H1 (cell line): ENCODE measurements around the gene ECE2. TPM values are rescaled to one million over a fixed set of nuclear protein-coding genes. Genes with fewer than 3 reads are reported as not detected.
A peak's percentile ranks its signal among the peaks of the same experiment; 100 is the strongest.

ENCODE experiments used
- CTCF ChIA-PET: fragments of 300-600 bp; sonication (Branson Sonifier 250); formaldehyde crosslinking; loops from one replicate; lab custom pipeline; 2021; ENCODE audit not compliant: partially characterized antibody; lab: Charles Lee
- POLR2A ChIA-PET: fragments of 300-600 bp; sonication (Branson Sonifier 250); formaldehyde crosslinking; loops from one replicate; lab custom pipeline; 2021; ENCODE audit warnings: inconsistent platforms; ENCODE audit not compliant: partially characterized antibody; lab: Charles Lee
- DNase-seq, 2 experiments: peaks; one replicate each; pipeline versions ENCODE4 v3.0.0 to v3.0.0-alpha.2; 2010 to 2022; ENCODE audit warnings: low spot score in 2 of 2, low read depth in 1 of 2, mixed read lengths in 1 of 2
- FAIRE-seq: peaks from 2 replicates; lab custom pipeline; 2011; peaks lifted over from hg19 to GRCh38; lab: Jason Lieb, UNC
- H2AFZ ChIP-seq: 2 replicates; pipeline ENCODE4 v1.8.1; 2012; ENCODE audit warnings: low read length, inconsistent platforms
- H2AK5ac ChIP-seq: 2 replicates; pipeline ENCODE4 v1.6.1; 2013; ENCODE audit warnings: low read depth, low read length
- H2BK120ac ChIP-seq: replicated peaks from 2 replicates; pipeline ENCODE3; 2013; ENCODE audit warnings: low read depth, low read length, inconsistent platforms
- H2BK12ac ChIP-seq: 2 replicates; pipeline ENCODE4 v1.6.1; 2013; ENCODE audit warnings: low read depth, low read length
- H2BK15ac ChIP-seq: 2 replicates; pipeline ENCODE4 v1.6.1; 2013; ENCODE audit warnings: low read length
- H2BK20ac ChIP-seq: 2 replicates; pipeline ENCODE4 v1.6.1; 2013; ENCODE audit warnings: low read length
- H2BK5ac ChIP-seq: 2 replicates; pipeline ENCODE4 v1.6.1; 2013; ENCODE audit warnings: low read depth, low read length
- H3K14ac ChIP-seq: 2 replicates; pipeline ENCODE4 v1.6.1; 2013; ENCODE audit warnings: inconsistent platforms; ENCODE audit not compliant: insufficient read length
- H3K18ac ChIP-seq: 2 replicates; pipeline ENCODE4 v1.6.1; 2013; ENCODE audit warnings: low read length; ENCODE audit errors: extremely low read depth
- H3K23ac ChIP-seq: 2 replicates; pipeline ENCODE4 v1.6.1; 2013; ENCODE audit warnings: inconsistent platforms; ENCODE audit not compliant: insufficient read length
- H3K23me2 ChIP-seq: 2 replicates; pipeline ENCODE4 v1.6.1; 2013; ENCODE audit warnings: low read depth, low read length
- H3K27ac ChIP-seq: 2 replicates; pipeline ENCODE4 v1.6.1; 2011; ENCODE audit warnings: low read depth, low read length, inconsistent platforms
- H3K27me3 ChIP-seq, 4 experiments: replicated peaks in 1 of 4; 1 replicate in 1 of 4; 2 replicates in 3 of 4; pipeline versions ENCODE4 v1.6.1 to v1.8.1; 2011 to 2013; ENCODE audit warnings: low read length in 3 of 4, mild to moderate bottlenecking in 3 of 4, inconsistent platforms in 2 of 4, mixed read lengths in 2 of 4, moderate library complexity in 1 of 4; ENCODE audit not compliant: control insufficient read depth in 3 of 4, insufficient read depth in 3 of 4; ENCODE audit errors: extremely low read depth in 1 of 4
- H3K36me3 ChIP-seq, 4 experiments: 2 replicates each; pipeline versions ENCODE4 v1.6.1 to v1.8.1; 2011 to 2013; ENCODE audit warnings: mild to moderate bottlenecking in 4 of 4, low read length in 3 of 4, moderate library complexity in 2 of 4, control low read depth in 1 of 4, inconsistent platforms in 1 of 4; ENCODE audit not compliant: insufficient read depth in 4 of 4, control insufficient read depth in 2 of 4
- H3K4ac ChIP-seq: replicated peaks from 2 replicates; pipeline ENCODE3; 2013; ENCODE audit warnings: low read length, low read depth, mixed read lengths, inconsistent platforms; ENCODE audit not compliant: insufficient read length
- H3K4me1 ChIP-seq, 4 experiments: replicated peaks in 1 of 4; 1 replicate in 1 of 4; 2 replicates in 3 of 4; pipeline versions ENCODE4 v1.6.1 to v1.8.1; 2011 to 2013; ENCODE audit warnings: low read length in 3 of 4, inconsistent platforms in 2 of 4, mixed read lengths in 1 of 4; ENCODE audit not compliant: insufficient read depth in 4 of 4, control insufficient read depth in 3 of 4
- H3K4me2 ChIP-seq, 2 experiments: 2 replicates each; pipeline versions ENCODE4 v1.6.1 to v1.8.1; 2011 to 2013; ENCODE audit warnings: low read depth in 2 of 2, low read length in 2 of 2, control low read depth in 1 of 2, inconsistent platforms in 1 of 2, mild to moderate bottlenecking in 1 of 2; ENCODE audit not compliant: insufficient read depth in 1 of 2
- H3K4me3 ChIP-seq, 4 experiments: fragments of 200-600, 300-600 bp in 1 of 4; sonication (generic), shearing (Covaris generic), sonication (Bioruptor Twin) in 1 of 4; 2 replicates each; pipeline versions ENCODE4 v1.5.1 to v1.8.1; 2011 to 2016; ENCODE audit warnings: low read length in 4 of 4, low read depth in 3 of 4, control low read depth in 2 of 4, inconsistent platforms in 2 of 4, mild to moderate bottlenecking in 2 of 4, mixed read lengths in 1 of 4, moderate library complexity in 1 of 4; ENCODE audit not compliant: insufficient read depth in 2 of 4; ENCODE audit errors: extremely low read depth in 1 of 4
- H3K56ac ChIP-seq: replicated peaks from 2 replicates; pipeline ENCODE3; 2013; ENCODE audit warnings: low read depth, mild to moderate bottlenecking, mixed read lengths, low read length, inconsistent platforms; ENCODE audit not compliant: insufficient read length
- H3K79me1 ChIP-seq: 2 replicates; pipeline ENCODE4 v1.6.1; 2013; ENCODE audit warnings: low read depth, low read length, control low read depth
- H3K79me2 ChIP-seq, 2 experiments: 2 replicates each; pipeline versions ENCODE4 v1.6.1 to v1.8.1; 2012 to 2013; ENCODE audit warnings: low read length in 2 of 2, mild to moderate bottlenecking in 2 of 2, inconsistent platforms in 1 of 2; ENCODE audit not compliant: insufficient read depth in 2 of 2, control insufficient read depth in 1 of 2
- H3K9ac ChIP-seq, 4 experiments: replicated peaks in 1 of 4; 1 replicate in 1 of 4; 2 replicates in 3 of 4; pipeline versions ENCODE4 v1.6.1 to v1.8.1; 2011 to 2013; ENCODE audit warnings: low read depth in 3 of 4, low read length in 3 of 4, control low read depth in 2 of 4, mild to moderate bottlenecking in 2 of 4, moderate library complexity in 2 of 4, inconsistent platforms in 1 of 4; ENCODE audit errors: extremely low read depth in 1 of 4
- H3K9me3 ChIP-seq, 2 experiments: 2 replicates each; pipeline versions ENCODE4 v1.6.1 to v1.8.1; 2012 to 2013; ENCODE audit warnings: mild to moderate bottlenecking in 2 of 2, moderate library complexity in 2 of 2, control low read depth in 1 of 2, inconsistent platforms in 1 of 2, low read depth in 1 of 2, low read length in 1 of 2, mixed read lengths in 1 of 2; ENCODE audit not compliant: insufficient read depth in 2 of 2
- H4K20me1 ChIP-seq, 2 experiments: replicated peaks in 1 of 2; 2 replicates each; pipeline versions ENCODE3 to v1.8.1; 2011 to 2013; ENCODE audit warnings: inconsistent platforms in 2 of 2, low read length in 2 of 2, mild to moderate bottlenecking in 1 of 2; ENCODE audit not compliant: insufficient read depth in 2 of 2, control insufficient read depth in 1 of 2
- H4K5ac ChIP-seq: 2 replicates; pipeline ENCODE4 v1.6.1; 2013; ENCODE audit warnings: low read length, low read depth, mixed read lengths, inconsistent platforms; ENCODE audit not compliant: insufficient read length
- H4K8ac ChIP-seq: 2 replicates; pipeline ENCODE4 v1.8.0; 2013; ENCODE audit warnings: mild to moderate bottlenecking, moderate library complexity, low read length, inconsistent platforms; ENCODE audit not compliant: insufficient read depth; ENCODE audit errors: extremely low read depth
- H4K91ac ChIP-seq: replicated peaks from 2 replicates; pipeline ENCODE3; 2013; ENCODE audit warnings: low read length, mixed read lengths, inconsistent platforms; ENCODE audit not compliant: insufficient read length
- BACH1 ChIP-seq: IDR thresholded peaks from 2 replicates; pipeline ENCODE4 v1.6.1; 2012; ENCODE audit warnings: low read length, improper control_type of control experiment
- EP300 ChIP-seq, 2 experiments: IDR thresholded peaks; 1 replicate in 1 of 2; 2 replicates in 1 of 2; pipeline ENCODE4 v1.6.1; 2011 to 2012; ENCODE audit warnings: low read depth in 2 of 2, low read length in 2 of 2, mild to moderate bottlenecking in 2 of 2, borderline replicate concordance in 1 of 2, inconsistent platforms in 1 of 2, moderate library complexity in 1 of 2
- GTF2F1 ChIP-seq: IDR thresholded peaks from 2 replicates; pipeline ENCODE4 v1.6.1; 2012; ENCODE audit warnings: low read depth, low read length, improper control_type of control experiment, borderline replicate concordance
- NANOG ChIP-seq: IDR thresholded peaks from 2 replicates; pipeline ENCODE4 v1.6.1; 2011; ENCODE audit warnings: low read length, low read depth, mild to moderate bottlenecking, inconsistent platforms; ENCODE audit not compliant: insufficient read depth, poor library complexity, severe bottlenecking
- POLR2A ChIP-seq, 2 experiments: IDR thresholded peaks; 1 replicate in 1 of 2; 2 replicates in 1 of 2; pipeline ENCODE4 v1.6.1; 2011; ENCODE audit warnings: low read depth in 2 of 2, low read length in 2 of 2, mild to moderate bottlenecking in 2 of 2; ENCODE audit errors: control extremely low read depth in 1 of 2
- POU5F1 ChIP-seq: IDR thresholded peaks from 2 replicates; pipeline ENCODE4 v1.6.1; 2011; ENCODE audit warnings: low read depth, mild to moderate bottlenecking, low read length, moderate library complexity
- RAD21 ChIP-seq, 2 experiments: IDR thresholded peaks in 1 of 2; conservative IDR thresholded peaks in 1 of 2; 2 replicates each; pipeline ENCODE4 v1.6.1; 2011; ENCODE audit warnings: low read depth in 2 of 2, low read length in 2 of 2, improper control_type of control experiment in 1 of 2, inconsistent platforms in 1 of 2, mild to moderate bottlenecking in 1 of 2, moderate library complexity in 1 of 2
- SAP30 ChIP-seq: fragments of 300-600 bp; sonication (generic); IDR thresholded peaks from 2 replicates; pipeline ENCODE4 v1.7.1; 2012; ENCODE audit warnings: low read length, moderate library complexity, mild to moderate bottlenecking, inconsistent platforms; ENCODE audit not compliant: insufficient read depth, insufficient replicate concordance
- SIRT6 ChIP-seq: IDR thresholded peaks from one replicate; pipeline ENCODE4 v1.7.1; 2012; ENCODE audit warnings: low read length, inconsistent platforms
- SP1 ChIP-seq: IDR thresholded peaks from 2 replicates; pipeline ENCODE4 v1.6.1; 2011; ENCODE audit warnings: low read depth, low read length
- TBP ChIP-seq: IDR thresholded peaks from 2 replicates; pipeline ENCODE4 v1.6.1; 2011; ENCODE audit warnings: low read depth, low read length, improper control_type of control experiment
- TCF12 ChIP-seq: IDR thresholded peaks from 2 replicates; pipeline ENCODE4 v1.6.1; 2011; ENCODE audit warnings: low read depth, mild to moderate bottlenecking, low read length
- WGBS, 2 experiments: shearing (Covaris generic) in 1 of 2; methylation state at CpG; one replicate each; pipeline versions ENCODE4 v1.1.6 to v1.1.7; 2013 to 2015; ENCODE audit warnings: low lambda C conversion rate in 2 of 2, mixed read lengths in 2 of 2, inconsistent platforms in 1 of 2, low coverage in 1 of 2, missing lambda C conversion rate in 1 of 2; ENCODE audit not compliant: insufficient replicate concordance in 2 of 2, insufficient coverage in 1 of 2, insufficient read length in 1 of 2; ENCODE audit errors: extremely low coverage in 1 of 2, missing lambda C conversion rate in 1 of 2; 5-methylcytosine and 5-hydroxymethylcytosine counted together
- polyA plus RNA-seq, 7 experiments: library from polyadenylated mRNA; depleted of rRNA in 3 of 7; stranded (reverse) in 5 of 7; unstranded in 2 of 7; fragments of >200 nt in 5 of 7; fragments of 200-250 nt in 2 of 7; gene quantifications; 1 replicate in 5 of 7; 2 replicates in 1 of 7; 4 replicates in 1 of 7; pipeline versions ENCODE4 v1.2.1 to v1.2.3, GENCODE V29; 2011 to 2013; ENCODE audit warnings: missing spikeins in 2 of 7, mixed read lengths in 2 of 7
- total RNA-seq: library from RNA; stranded (reverse); fragmentation: NEBNext Ultra II Directional; extraction: Animal tissue kit (Norgen Biotek cat#: 25700); gene quantifications from 2 replicates; pipeline ENCODE4 v1.2.1, GENCODE V29; 2021

The ECE2 gene
- total and polyA plus RNA-seq, 2 of the 8 experiments (the other 6 are each of a cell fraction or from before 2014, with no cell fraction given) = 0.44 to 0.86 TPM

GRCh38 chr3:184315871-184316661, 40.2 kb downstream of the ECE2 start:
- Histone ChIP-seq H2BK5ac (no peak overlapping the region), H3K27me3 (no peaks in the 10 kb centered on the region), H3K79me1 (peaks cover 11% of the 10 kb centered on the region), H3K4me1 (peaks cover 3 to 9% (median 6%) of the 10 kb centered on the region in 4 experiments), H3K23ac (no peak overlapping the region), H2BK15ac (no peak overlapping the region), H4K91ac (no peak overlapping the region), H3K36me3 (peaks cover 16 to 43% (median 27%) of the 10 kb centered on the region in 4 experiments; a peak in 7 of 8 replicates), H3K27ac (no peak overlapping the region), H4K20me1 (peaks cover 29 to 36% of the 10 kb centered on the region in 2 experiments), H3K23me2 (no peaks in the 10 kb centered on the region; the same call in 1 of the 2 replicates), H3K9ac (peak overlapping the region in 2 of 4 experiments; percentile 36 to 44; a peak in 4 of 7 replicates), H2BK120ac (no peak overlapping the region), H3K18ac (no peak overlapping the region; the same call in 1 of the 2 replicates), H3K56ac (no peak overlapping the region), H2BK12ac (no peak overlapping the region), H3K14ac (no peak overlapping the region), H4K5ac (no peak overlapping the region), H3K9me3 (no peaks in the 10 kb centered on the region), H3K4me3 (peak overlapping the region; percentile 44 to 96 (median 77); a peak in 6 of 8 replicates), H3K4ac (no peak overlapping the region), H4K8ac (peak overlapping the region; percentile 57; the same call in 1 of the 2 replicates), H3K4me2 (peak overlapping the region; percentile 85 to 97), H2AK5ac (no peak overlapping the region), H3K79me2 (peaks cover 37 to 62% of the 10 kb centered on the region in 2 experiments), H2AFZ (no peak overlapping the region), H2BK20ac (no peak overlapping the region)
- WGBS, 2 experiments = 83% methylated on average over 11 of the region's 16 CpGs; no CpG with 5 or more reads in 1 of the 2 experiments
- DNase-seq = no peak
- ChIA-PET POLR2A (interaction anchor here (0.6 to 12.3 kb wide), 22 partner anchors 11 to 488 kb away, joined by 3 to 148 read pairs (median 4); partner anchors contain the start of genes CLCN2, EIF2B5, FAM131A and PARL), CTCF (interaction anchor here (0.6 to 1.9 kb wide), 6 partner anchors 10 to 146 kb away, joined by 3 to 4 read pairs (median 4); no protein-coding TSS in a partner anchor)
- no peak for FAIRE-seq
- no peak for TF ChIP-seq SP1
- no peak for TF ChIP-seq NANOG
- no peak for TF ChIP-seq RAD21 (IDR thresholded peaks at IDR 0.05 in 1 of 2, conservative IDR thresholded peaks at IDR 0.05 in 1 of 2; ENCODE audit: low read depth in 2 of 2, low read length in 2 of 2)
- TF ChIP-seq TBP = no peak
- TF ChIP-seq GTF2F1 = no peak
- no peak for TF ChIP-seq TCF12
- TF ChIP-seq SIRT6 = no peak
- no peak for TF ChIP-seq EP300 (IDR thresholded peaks at IDR 0.05; ENCODE audit: borderline replicate concordance in 1 of 2, low read depth in 2 of 2, low read length in 2 of 2)
- no peak for TF ChIP-seq SAP30
- no peak for TF ChIP-seq BACH1
- TF ChIP-seq POU5F1 = no peak
- no peak for TF ChIP-seq POLR2A (IDR thresholded peaks at IDR 0.05; ENCODE audit: control extremely low read depth in 1 of 2, low read depth in 2 of 2, low read length in 2 of 2)
